GM23248 (cell line): Measurements from ENCODE around the gene CAPS.

Experiments
- EZH2 ChIP-seq: fragments of 200-600 bp; sonication (generic); IDR thresholded peaks from 2 replicates; pipeline ENCODE4 v1.6.1; 2018; ENCODE audit warnings: antibody characterized with exemption, mild to moderate bottlenecking; ENCODE audit not compliant: insufficient read depth, poor library complexity, severe bottlenecking
- EZH2phosphoT487 ChIP-seq: fragments of 200-600 bp; sonication (generic); IDR thresholded peaks from 2 replicates; pipeline ENCODE4 v1.6.1; 2018; ENCODE audit warnings: antibody characterized with exemption, moderate library complexity, mild to moderate bottlenecking, low read depth; ENCODE audit not compliant: insufficient read depth

DNA sequence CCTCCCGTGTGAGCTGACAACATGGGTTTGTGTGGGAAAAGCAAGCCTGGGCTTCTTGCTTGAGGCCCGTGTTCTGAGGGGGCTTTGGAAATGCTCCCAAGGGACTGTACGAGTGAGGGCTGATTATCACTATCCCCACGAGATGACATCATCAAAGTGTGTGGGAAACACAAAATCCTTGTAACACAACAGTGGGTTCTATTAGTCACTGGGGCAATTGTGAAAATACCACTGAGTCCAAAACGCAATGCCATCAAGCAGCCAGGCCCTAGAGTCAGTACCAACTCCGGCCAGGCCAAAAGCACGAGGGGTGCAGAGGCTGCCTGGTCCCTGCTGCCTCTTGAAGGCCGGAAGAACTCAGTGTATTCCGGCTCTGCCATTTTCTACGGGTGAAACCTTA is 29.6 kb downstream of the CAPS start:
- TF ChIP-seq EZH2phosphoT487 (no peak), EZH2 (no peak)
